GM15510 (cell line): Measurements from ENCODE around the gene UBQLN3.

ENCODE experiments used
- POLR2A ChIP-seq: IDR thresholded peaks from 3 replicates; pipeline ENCODE4 v1.6.1; 2011; ENCODE audit warnings: borderline replicate concordance; ENCODE audit not compliant: insufficient read length; ENCODE audit errors: extremely low read depth

Gene UBQLN3

DNA sequence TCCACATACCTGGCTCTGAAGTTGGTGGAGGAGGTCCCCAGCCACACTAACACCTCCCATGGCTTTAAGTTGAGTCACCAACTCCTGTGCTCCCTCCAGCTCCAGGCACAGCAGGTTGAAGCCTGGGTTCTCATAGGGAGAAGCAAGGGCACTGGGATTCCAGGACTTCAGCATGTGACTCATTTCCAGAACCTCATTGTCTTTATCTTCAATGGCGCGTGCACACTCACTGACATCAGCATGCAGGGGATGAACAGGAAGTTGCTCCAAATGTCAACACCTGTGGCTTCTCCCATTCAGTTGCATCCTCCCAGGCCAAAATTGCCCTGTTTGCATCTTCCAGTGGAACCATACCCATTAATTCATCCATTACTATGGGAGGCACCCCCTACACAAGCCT lies 12.6 kb upstream of the UBQLN3 start:
- TF ChIP-seq POLR2A, result no peak

DNA sequence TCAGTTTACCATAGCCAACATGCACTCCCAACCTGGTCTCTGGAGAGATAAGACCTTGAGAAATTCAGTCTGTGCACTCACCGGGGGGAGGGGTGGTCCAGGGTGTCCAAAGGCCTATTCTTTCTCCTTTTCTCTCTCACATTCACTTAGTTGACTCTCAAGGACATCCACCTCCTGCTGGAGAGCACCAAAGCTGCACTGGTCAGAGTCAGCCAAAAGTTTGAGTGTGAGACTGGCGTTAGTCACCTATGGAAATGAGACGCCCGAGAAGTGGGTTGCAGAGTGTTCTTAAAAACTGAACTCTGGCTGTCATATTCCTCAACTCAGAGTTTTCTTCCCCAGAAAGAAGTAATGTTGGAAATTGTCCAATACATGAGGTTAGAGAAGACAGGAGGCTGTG lies 11.8 kb upstream of the UBQLN3 start:
- TF ChIP-seq POLR2A, result no peak

DNA sequence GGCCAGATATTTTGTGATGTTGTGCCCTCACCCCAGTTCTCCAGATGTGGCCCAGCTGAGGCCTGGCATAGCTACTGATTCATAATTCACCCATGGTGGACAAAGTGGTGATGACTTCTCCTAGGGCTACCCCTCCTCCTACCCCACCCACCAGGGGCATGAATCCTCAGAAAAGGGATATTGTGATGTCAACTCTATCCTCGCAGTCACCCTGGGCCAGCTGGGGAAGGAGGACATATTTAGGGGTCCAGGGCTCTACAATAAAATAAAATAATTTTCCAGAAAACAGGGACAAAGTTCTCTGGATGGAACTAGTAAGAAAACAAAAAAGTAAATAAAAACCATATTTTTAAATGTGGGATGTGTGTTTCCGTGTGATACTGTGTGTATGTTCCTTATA lies 6.8 kb upstream of the UBQLN3 start, which contains the start of gene UBQLNL:
Gene UBQLNL, minus strand, starts transcription at position 101 of the 400 bp plus-strand sequence. CDS start 258 bp downstream, outside the sequence.
- no peak for TF ChIP-seq POLR2A

DNA sequence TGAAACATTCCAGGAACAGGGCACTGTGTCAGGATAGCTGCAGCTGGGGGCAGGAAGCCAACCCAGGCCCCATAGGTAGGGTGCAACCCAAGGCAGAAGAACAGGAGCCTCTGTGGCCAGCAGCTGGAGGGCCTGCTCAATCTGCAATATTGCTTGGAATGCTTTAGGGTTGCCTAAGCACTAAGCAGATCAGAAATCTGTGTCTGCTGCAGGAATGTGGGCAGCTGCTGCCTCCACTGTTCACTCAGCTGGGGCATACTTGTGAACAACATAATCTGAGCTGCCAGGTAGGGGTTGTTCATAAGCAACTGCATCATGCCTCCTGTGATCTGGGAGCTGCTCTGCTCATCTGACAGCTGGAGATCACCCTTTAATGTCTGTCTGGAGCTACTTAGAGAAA lies 5.1 kb upstream of the UBQLN3 start:
- TF ChIP-seq POLR2A, result no peak

DNA sequence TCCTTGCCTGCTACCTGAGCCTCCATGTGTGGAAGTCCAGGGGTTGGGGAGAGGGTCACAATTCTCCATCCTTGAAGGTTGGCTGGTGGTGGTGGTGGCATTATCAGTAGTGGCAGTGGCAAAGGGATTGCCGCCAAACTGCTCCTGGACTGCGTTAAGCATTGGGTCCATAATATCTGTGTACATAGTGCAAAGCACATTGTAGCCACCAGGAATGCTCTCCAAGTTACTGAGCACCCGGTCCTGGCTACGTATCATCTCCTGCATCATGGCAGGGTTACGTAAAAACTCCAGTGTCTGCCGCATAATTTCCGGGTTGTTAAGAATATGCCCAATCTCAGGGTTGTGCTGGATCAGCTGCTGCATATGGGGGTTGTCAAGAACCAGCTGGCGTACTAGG lies 1.2 kb downstream of the UBQLN3 start:
- no peak for TF ChIP-seq POLR2A

DNA sequence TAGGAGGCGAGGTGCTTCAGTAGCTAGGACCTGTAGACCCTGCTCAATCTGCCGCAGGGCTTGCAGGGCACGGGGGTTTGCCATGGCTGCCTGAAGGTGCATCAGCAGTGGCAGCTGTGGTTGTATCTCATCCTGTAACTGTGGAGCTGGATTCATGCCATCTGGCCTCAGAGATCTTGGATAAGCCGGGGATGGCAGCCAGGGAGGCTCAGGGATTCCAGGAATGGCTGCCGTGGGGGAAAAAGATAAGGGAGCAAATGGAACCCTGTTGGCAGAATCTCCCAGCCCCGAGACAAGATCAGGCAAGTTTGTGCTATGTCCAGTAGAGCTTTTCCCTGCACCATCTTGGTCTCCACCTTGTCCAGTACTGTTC lies 1.8 kb downstream of the UBQLN3 start:
- no peak for TF ChIP-seq POLR2A

DNA sequence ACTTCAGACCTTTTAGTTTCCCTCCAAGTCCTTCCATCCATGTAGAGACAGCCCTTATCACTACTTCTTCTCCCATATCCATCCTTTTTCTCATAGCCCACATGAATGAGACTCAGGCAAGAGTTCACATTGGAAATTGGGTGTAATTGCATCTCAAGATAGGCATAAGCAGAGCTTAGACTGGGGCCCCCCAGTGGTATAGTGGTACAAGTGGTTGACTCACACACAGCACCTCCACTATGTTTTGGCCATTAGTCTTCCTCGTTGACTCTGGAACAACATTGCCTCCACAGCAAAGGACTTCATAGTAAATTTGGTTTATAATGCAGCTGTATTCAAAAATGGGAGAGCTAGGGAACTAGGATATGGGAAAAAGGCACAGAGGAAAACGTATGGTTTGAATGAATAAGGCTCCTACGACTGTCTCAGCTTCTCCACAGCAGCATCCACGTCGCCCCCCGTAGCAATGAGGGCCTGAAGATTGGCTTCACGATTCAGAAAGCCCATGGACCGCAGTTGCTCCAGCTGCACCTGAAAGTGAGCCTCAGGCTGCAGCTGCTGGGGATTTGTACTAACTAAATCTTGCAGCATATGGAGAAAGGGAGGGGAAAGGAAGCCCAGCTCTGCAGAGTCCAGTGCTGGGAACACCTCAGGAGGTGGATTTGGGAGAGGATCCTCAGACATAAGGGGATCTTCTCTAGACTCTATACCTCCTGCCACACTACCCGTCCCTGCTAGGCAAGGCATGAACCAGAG lies 2.4 kb downstream of the UBQLN3 start:
- no peak for TF ChIP-seq POLR2A

DNA sequence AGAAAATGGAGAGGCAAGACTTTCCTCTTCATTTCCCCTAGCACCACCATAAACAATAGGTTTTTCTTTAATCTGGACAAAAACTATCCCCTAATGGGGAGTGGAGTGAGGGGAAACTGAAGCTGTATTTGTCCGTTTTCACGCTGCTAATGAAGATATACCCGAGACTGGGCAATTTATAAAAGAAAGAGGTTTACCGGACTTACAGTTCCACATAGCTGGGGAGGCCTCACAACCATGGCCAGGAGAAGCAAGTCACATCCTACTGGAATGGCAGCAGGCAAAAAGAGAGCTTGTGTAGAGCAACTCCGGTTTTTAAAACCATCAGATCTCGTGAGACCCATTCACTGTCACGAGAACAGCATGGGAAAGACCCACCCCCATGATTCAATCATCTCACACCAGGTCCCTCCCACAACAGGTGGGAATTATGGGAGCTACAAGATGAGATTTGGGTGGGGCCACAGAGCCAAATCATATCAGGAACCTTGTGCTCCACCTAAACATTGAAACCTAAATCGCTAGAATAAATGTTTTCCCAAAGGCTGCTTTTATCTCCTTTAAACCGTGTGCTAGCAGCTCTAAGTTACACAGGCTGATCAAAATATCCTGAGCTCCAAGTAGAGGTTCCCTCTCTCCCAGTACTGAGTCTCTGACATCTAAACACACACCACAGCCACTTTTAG lies 4.3 kb downstream of the UBQLN3 start:
- no peak for TF ChIP-seq POLR2A

DNA sequence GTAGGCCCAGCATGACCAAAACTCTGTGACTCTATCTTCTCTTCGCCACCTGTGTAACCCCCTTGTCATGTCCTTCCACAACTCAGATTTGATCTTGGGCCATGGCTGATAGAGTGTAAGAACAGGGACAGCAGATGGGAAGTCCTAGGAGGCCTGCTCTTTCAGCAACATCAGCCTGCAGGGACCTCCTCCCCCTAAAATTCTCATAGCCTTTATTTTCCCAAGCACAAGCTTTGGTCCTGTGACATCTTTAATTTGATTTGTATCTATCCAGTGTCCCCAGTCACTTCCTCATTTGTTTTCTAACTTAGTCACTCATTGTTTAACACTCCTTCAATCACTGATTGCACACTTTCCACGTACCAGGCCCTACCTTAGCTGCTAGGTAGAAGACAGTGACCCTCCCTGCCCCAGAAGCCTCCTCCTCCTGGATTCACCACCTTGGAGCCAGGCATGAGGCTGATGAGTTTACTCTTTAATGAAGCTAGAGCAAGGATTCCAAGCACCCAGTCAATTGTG lies 5.3 kb downstream of the UBQLN3 start:
- TF ChIP-seq POLR2A, result no peak

DNA sequence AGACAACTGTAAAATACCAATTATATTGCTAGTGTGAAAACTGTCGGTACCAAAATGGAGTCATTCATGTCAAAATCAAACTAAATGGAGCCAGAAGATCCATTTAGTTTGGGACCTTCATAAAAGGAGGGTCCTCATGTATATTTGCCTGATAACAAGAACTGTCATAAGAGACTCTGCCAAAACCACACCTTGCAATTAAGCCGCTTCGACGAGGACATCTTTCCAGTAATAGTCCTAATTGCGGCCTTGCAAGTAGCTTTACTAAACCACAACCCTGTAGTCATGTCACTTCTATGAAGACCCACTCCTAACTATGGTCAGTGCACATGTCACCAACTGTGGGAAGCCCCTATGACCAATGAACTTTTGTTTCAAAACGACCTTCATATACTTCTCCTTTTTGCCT lies 9.4 kb downstream of the UBQLN3 start:
- TF ChIP-seq POLR2A, result no peak

DNA sequence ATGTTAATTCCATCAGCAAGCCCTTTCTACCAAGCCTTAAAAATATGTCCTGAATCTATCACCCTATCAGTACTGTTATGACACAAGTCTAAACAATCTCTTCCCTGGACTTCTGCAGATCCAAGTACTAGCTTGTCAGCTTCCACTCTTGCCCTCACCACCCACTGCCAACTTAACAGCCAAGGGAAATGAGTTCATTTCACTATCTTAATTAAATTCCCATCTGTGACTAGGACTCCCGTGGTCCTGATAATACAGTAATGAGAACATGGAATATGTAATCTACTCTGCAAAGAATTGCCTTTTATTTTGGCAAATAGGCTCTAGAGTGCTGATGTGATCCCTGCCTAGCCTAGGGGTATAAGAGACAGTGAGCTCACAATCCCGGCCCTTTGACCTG lies 10.1 kb downstream of the UBQLN3 start:
- TF ChIP-seq POLR2A, result no peak

DNA sequence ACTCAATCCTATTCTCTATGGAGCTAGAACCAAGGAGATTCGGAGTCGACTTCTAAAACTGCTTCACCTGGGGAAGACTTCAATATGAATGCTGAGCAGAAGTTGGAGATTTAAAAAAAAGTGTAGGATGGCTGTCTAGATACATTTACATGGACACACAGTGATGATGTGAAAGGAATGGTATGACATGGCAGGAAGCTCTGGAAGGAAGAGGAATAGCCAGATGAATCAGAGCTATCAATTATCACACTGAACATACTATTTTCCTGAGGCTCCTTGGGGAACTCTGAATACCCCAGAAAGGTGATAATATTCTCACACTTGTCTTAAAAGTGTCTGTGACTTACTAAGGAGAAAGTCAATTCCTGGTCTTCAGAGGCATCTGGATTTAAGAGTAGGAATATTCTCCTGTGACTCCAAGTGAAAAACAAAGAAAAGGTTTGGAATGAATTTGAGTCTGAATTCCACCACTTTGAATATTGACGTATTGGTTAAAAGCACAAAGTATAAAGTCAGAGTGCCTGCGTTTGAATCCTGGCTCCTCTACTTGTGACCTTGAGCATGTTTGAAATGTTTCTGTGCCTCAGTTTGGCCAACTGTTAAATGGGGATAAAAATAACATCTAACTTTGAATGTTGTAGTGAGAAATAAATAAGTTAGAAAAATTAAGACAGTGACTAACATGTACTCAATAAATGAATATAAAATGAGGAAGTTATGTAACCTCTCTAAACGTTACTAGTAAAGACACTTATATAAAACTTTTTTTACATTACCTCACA lies 20.0 kb downstream of the UBQLN3 start:
- no peak for TF ChIP-seq POLR2A

DNA sequence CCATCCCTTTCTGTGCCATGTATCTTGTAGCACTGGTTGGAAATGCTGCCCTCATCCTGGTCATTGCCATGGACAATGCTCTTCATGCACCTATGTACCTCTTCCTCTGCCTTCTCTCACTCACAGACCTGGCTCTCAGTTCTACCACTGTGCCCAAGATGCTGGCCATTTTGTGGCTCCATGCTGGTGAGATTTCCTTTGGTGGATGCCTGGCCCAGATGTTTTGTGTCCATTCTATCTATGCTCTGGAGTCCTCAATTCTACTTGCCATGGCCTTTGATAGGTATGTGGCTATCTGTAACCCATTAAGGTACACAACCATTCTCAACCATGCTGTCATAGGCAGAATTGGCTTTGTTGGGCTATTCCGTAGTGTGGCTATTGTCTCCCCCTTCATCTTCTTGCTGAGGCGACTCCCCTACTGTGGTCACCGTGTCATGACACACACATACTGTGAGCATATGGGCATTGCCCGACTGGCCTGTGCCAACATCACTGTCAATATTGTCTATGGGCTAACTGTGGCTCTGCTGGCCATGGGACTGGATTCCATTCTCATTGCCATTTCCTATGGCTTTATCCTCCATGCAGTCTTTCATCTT lies 20.9 kb downstream of the UBQLN3 start:
- TF ChIP-seq POLR2A, result no peak

DNA sequence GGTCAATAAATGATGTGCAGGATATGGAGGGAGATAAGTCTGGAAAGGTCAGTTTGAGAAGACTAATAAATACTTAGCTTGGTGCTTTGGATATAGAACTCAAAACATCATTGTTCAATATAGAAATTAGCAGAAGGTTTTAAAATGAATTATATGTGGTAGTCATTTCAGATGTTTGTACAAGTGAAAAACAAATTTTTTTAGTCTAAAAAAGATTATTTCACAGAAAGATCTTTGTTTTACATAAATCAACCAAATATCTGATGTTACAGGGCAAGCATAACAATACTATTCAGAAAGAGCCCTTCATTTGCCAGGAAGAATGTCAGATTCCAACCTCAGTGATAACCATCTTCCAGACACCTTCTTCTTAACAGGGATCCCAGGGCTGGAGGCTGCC lies 21.4 kb downstream of the UBQLN3 start, which contains the start of gene OR52D1:
Gene OR52D1, plus strand, starts transcription at position 301 of the 400 bp plus-strand sequence. Its CDS starts 22 bp downstream, at position 323.
- TF ChIP-seq POLR2A, result no peak

DNA sequence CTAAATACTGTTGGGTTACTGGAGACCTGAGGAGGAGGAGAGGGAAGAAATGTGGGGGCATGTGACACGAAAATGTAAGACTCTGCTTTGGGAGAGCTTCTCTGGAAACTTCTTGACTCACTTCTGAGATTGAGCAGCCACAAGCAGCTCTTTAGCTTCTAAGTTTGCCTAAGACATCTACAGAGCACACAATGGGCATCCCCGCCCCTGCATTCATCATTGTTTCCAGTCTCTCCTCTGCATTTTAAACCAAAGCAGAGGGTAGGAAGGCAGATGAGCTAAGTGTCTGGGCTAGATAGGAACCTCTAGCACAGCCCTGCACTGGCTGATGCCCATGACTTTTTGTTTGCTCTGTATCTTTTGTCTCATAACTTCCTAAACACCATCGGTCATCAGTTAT lies 23.3 kb downstream of the UBQLN3 start:
- TF ChIP-seq POLR2A, result no peak
